Testis (tissue), 2 donors: Measurements from ENCODE around the gene NRARP.

Experiments used
- POLR2A ChIP-seq: fragments of 450-650 bp; IDR thresholded peaks from one replicate; pipeline ENCODE4 v1.6.1; 2017; ENCODE audit warnings: antibody characterized with exemption, mild to moderate bottlenecking, moderate library complexity
- TF ChIP-seq, protein P1 (sequence below), 3 experiments: fragments of 450-650 bp in 2 of 3; fragments of 200-600 bp in 1 of 3; sonication (generic) in 1 of 3; IDR thresholded peaks; one replicate each; pipeline ENCODE4 v1.5.1; 2016 to 2019; ENCODE audit warnings: antibody characterized with exemption in 3 of 3, mild to moderate bottlenecking in 2 of 3, moderate library complexity in 1 of 3

DNA sequence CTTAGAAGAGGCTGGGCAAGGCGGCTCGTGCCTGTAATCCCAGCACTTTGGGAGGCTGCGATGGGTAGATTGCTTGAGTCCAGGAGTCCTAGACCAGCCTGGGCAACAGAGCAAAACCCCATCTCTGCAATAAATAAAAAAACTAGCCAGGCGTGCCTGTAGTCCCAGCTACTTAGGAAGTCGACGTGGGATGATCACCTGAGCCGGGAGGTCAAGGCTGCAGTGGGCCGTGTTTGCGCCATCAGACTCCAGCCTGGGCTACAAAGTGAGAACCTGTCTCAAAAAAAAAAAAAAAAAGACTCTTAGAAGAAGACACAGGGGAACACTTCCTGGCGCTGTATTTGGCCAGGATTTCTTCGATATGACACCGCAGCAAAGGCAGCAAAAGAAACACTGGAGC is 23.7 kb upstream of the NRARP start:
- TF ChIP-seq, protein P1, sequence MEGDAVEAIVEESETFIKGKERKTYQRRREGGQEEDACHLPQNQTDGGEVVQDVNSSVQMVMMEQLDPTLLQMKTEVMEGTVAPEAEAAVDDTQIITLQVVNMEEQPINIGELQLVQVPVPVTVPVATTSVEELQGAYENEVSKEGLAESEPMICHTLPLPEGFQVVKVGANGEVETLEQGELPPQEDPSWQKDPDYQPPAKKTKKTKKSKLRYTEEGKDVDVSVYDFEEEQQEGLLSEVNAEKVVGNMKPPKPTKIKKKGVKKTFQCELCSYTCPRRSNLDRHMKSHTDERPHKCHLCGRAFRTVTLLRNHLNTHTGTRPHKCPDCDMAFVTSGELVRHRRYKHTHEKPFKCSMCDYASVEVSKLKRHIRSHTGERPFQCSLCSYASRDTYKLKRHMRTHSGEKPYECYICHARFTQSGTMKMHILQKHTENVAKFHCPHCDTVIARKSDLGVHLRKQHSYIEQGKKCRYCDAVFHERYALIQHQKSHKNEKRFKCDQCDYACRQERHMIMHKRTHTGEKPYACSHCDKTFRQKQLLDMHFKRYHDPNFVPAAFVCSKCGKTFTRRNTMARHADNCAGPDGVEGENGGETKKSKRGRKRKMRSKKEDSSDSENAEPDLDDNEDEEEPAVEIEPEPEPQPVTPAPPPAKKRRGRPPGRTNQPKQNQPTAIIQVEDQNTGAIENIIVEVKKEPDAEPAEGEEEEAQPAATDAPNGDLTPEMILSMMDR (IDR thresholded peaks at IDR 0.05), result no peak
- TF ChIP-seq POLR2A, result no peak
